HG02623 (cell line): ENCODE results near the gene PYGO1.
"Not testable (repeated sequence)": the region's sequence is repeated elsewhere in the genome, so short reads cannot be mapped to it uniquely, and the experiment has no call there.

Experiments used
- ATAC-seq: cut with Tn5 transposase; IDR thresholded peaks from one replicate; pipeline ENCODE4 v1.9.1; 2021; ENCODE audit warnings: moderate library complexity; ENCODE audit not compliant: unreplicated experiment

PYGO1 gene

GRCh38 chr15:55513152-55513551 lies 75.0 kb downstream of the PYGO1 start:
- no peak for ATAC-seq

- ATAC-seq = no peak
Observed at GRCh38 chr15:55507567-55507966, 80.6 kb downstream of the PYGO1 start.

GRCh38 chr15:55505407-55505806 lies 82.7 kb downstream of the PYGO1 start:
- ATAC-seq = not testable (repeated sequence)

- ATAC-seq = no peak
Observed at GRCh38 chr15:55499151-55499550, 89.0 kb downstream of the PYGO1 start.

- peak; percentile 100 for ATAC-seq
Observed at GRCh38 chr15:55498109-55498938, 89.8 kb downstream of the PYGO1 start.

GRCh38 chr15:55496716-55497115 lies 91.4 kb downstream of the PYGO1 start:
- no peak for ATAC-seq

- no peak for ATAC-seq
Observed at GRCh38 chr15:55494931-55495330, 93.2 kb downstream of the PYGO1 start.

GRCh38 chr15:55488952-55489600 lies 99.1 kb downstream of the PYGO1 start:
- not testable (repeated sequence) for ATAC-seq
